Measurements from ENCODE around the gene ATP2B3.

The ATP2B3 gene

GRCh38 chrX:153537526-153538295 is 20.3 kb downstream of the ATP2B3 start:
- no peak for DNase-seq (ENCODE audit: low spot score)

- no peak for DNase-seq (ENCODE audit: low spot score)
These were observed 21.0 kb downstream of the ATP2B3 start for GRCh38 chrX:153538424-153538823.

GRCh38 chrX:153539171-153539978 is 21.9 kb downstream of the ATP2B3 start:
- DNase-seq (ENCODE audit: low spot score): peak; percentile 61

- no peak for DNase-seq (ENCODE audit: low spot score)
These were observed 22.5 kb downstream of the ATP2B3 start for GRCh38 chrX:153539979-153540358.

GRCh38 chrX:153544727-153545126 is 27.3 kb downstream of the ATP2B3 start:
- no peak for DNase-seq (ENCODE audit: low spot score)

DNA sequence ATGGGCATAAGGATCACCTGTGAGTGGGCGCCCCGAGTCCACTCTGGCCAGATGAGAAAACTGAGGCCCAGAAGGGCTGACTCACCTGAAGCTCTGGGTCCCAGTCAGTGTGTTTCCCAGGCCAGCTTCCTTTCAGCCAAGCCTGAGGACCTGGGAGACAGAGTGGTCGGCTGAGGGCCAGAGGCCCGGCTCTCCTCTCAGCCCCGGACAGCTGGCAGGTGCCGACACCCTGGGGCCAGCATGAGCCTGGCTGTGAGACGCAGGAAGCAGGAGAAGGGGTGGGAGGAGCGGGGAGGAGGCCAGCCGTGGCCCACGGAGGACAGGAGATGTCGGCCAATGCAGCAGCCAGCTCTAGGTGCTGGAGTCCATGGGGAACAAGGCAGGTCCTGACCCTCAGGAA is 28.9 kb downstream of the ATP2B3 start:
- DNase-seq (ENCODE audit: low spot score): no peak

GRCh38 chrX:153547195-153547594 is 29.8 kb downstream of the ATP2B3 start:
- DNase-seq (ENCODE audit: low spot score): no peak

DNA sequence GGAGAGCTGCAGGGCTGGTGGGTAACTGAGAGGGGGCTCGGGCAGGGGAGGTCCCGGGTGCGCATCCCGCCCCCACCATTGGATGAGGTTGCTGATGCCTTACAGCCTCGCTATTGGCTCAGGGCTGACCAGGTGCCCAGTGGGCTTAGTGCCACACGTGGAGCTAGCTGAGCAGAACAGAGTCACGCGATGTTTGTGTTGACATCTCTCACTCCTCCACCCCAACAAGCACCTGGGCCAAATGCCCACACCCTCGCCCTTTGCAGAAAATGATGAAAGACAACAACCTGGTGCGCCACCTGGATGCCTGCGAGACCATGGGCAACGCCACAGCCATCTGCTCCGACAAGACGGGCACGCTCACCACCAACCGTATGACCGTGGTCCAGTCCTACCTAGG is 31.8 kb downstream of the ATP2B3 start:
- no peak for DNase-seq (ENCODE audit: low spot score)

DNA sequence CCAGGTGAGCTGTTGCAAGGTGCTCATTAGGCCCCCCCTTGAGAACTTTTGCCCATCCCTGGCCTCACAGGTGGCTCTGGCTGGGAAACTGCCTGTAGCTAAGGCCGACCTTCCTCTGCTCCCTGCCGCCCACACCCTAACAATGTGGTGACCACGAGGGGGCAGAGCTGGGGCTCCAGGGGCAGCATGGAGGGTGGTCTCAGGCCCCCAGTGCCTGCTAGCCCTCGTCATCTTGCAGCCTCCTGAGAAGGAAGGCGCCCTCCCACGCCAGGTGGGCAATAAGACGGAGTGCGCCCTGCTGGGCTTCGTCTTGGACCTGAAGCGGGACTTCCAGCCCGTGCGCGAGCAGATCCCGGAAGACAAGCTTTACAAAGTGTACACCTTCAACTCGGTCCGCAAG is 32.4 kb downstream of the ATP2B3 start:
- no peak for DNase-seq (ENCODE audit: low spot score)

GRCh38 chrX:153551135-153551534 is 33.7 kb downstream of the ATP2B3 start:
- no peak for DNase-seq (ENCODE audit: low spot score)

DNA sequence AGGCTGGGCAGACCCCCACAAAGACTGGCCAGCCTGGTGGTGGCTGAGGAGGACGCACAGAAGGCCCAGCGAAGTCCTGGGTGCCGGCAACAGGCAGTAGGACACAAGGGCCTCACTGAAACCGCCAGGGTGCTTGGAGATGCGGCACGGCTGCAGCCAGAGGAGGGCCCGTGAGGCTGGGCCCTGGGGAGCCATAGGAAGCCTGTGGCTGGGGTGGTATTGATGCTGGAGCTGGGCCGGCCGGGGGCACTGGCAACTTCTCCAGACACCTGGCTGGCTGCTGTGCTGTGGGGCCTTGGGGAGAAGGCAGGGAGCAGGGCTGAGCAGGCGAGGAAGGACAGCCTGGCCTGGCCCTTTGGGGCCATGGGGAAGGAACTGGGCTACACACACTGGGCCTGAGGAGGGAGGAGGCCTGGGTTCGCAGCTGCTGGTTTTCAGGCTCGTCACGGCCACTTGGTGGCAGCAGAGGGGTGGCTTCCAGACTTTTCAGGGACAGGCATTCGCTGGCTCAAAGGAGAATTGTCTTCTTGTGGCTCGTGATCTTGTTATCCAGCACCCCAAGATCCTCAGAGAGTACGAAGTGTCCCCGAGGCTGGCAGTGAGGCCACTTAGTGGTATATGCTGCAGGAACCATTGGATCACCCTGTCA is 37.2 kb downstream of the ATP2B3 start:
- peak; percentile 42 for DNase-seq (ENCODE audit: low spot score)

DNA sequence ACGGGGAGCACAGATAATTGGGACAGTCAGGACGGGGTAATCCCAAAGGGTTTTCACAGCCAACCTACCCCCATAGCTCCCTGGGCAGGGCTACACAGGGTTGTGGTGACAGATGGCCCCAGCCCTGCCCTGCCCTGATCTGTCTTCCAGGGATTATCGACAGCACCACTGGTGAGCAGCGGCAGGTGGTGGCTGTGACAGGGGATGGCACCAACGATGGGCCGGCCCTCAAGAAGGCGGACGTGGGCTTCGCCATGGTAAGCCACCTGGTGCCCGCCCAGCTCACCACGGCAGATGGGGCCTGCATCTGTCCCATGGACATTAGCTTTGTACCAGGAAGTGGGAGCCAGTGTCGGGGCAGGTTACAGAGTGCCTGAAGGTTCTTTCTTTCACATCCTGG is 39.3 kb downstream of the ATP2B3 start:
- no peak for DNase-seq (ENCODE audit: low spot score)

- no peak for DNase-seq (ENCODE audit: low spot score)
These were observed 40.3 kb downstream of the ATP2B3 start for GRCh38 chrX:153557618-153558355.

DNA sequence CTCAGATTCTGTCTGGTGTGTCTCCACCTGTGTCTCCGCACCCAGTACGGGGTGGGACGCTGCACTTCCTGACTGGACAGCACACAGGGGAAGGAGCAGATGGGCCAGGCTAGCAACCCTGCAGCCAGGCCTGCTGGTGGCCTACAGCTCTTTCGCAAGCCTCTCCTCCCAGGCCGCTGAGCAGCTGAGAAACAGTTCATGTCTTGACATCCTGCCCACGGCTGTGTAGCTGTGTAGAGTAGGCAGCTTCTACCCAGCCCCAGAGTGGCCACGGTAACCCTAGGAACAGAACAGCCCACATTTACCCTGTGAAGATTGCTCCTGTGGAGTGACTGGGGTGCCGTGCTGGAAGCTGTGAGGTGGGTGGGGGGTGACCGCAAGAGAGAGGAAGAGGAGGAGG is 42.6 kb downstream of the ATP2B3 start:
- no peak for DNase-seq (ENCODE audit: low spot score)

DNA sequence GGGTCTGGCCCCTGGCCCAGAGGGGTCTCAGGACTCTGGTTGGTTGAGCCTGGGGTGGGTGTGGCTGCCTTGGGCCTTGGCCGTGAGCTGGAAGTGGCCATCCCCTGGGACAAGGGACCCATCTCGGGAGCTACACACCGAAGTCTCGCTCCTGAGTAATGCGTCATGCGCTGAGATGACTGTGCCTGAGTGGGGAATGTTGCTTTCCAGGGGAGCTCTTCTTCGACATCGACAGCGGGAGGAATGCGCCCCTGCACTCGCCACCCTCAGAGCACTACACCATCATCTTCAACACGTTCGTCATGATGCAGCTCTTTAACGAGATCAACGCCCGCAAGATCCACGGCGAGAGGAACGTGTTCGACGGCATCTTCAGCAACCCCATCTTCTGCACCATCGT is 43.0 kb downstream of the ATP2B3 start:
- DNase-seq (ENCODE audit: low spot score): no peak

DNA sequence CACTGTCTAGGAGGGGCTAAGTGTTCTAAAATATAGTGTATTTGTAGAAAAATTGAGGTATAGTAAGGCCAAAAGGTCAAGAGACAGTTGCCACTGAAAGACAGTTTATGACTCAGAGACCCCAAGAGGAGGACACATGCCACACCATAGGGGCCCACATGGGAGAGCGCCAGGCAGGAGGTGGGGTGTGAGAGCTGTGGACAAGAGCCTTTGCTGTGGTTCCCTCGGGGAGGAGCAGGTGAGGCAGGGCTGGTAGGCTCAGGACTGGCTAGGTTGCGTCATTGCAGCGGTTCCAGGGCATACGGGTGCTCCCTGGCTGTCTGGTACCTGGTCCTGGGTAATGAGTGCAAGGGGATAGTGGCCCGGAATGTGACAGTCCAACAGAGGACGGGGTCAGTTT is 43.9 kb downstream of the ATP2B3 start:
- no peak for DNase-seq (ENCODE audit: low spot score)

- no peak for DNase-seq (ENCODE audit: low spot score)
These were observed 45.1 kb downstream of the ATP2B3 start for GRCh38 chrX:153562546-153562945.

- no peak for DNase-seq (ENCODE audit: low spot score)
These were observed 46.7 kb downstream of the ATP2B3 start for GRCh38 chrX:153564047-153564606.

DNA sequence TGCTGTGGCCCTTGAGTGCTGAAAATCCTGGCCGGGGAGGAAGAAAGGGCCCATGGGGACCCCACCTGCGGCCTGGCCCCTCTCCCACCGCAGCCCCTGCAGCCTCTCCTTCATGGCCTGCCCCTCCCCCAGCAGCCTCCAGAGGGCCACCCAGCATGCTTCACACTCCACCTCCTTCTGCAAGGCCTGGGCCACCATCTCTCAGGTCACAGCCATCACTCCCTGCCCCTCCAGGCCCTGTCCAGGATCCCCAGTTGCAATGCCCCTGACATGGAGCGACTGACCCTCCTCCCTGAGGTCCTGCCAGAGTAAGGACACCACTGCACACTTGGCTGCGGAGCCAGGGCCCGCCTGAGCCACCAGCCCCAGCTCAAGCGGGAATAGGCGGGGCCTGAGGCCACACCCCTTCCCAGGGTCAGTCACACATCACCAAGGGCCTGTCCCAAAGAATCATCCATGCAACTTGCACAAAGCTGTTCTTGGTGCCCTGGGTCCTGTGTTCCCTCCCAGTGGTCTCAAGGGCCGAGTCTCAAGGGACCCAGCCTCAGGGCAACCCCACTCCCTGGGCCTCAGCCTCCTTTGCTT is 48.6 kb downstream of the ATP2B3 start:
- DNase-seq (ENCODE audit: low spot score): no peak

DNA sequence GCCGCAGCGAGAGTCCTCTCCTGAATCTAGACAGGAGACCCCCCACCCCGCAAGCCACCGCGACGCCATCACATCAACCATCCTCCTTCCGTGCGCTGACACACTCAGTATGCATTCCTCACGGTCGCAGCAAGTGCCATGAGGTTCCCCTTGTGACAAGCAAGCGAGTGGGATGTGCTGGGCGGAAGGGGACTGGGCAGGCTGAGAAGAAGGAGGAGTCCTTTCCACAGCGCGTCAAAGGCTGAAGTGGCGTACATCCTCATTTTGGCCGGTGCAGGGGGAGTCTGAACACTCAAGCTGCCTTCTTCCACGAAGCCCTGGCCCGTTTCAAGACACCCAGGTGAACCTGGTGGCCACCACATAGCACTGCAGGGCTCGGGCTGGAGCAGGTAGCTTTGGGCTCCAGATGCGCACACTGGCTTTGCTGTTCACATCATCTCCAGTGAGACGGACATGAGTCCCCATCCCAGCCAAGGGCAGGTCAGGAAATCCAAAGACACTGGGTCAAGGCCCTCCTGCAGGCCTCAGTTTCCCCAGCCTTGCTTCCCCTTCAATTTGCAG is 51.1 kb downstream of the ATP2B3 start:
- DNase-seq (ENCODE audit: low spot score): no peak

DNA sequence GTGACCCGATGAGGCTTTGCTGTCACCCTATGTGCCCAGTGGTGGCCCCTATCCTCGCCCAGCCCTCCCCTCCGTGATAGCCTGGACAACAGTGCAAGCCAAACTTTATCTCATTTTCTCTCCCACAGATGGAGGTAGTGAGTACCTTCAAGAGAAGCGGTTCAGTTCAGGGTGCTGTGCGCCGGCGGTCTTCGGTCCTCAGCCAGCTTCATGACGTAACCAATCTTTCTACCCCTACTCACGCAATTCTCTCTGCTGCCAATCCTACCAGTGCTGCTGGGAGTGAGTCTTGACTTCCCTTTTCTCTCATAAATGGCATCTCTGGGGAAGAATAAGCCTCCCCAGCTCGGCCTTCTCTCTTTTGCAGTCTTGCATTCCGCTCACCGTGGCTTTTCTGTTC is 52.0 kb downstream of the ATP2B3 start:
- DNase-seq (ENCODE audit: low spot score): no peak

All from LoVo (cell line).